GM10266 (cell line): ENCODE results near the gene ZNF70.

ENCODE experiments used
- DNase-seq: peaks from one replicate; pipeline ENCODE4 v3.0.0; 2012; ENCODE audit errors: extremely low spot score
- TF ChIP-seq, protein P1 (sequence below): IDR thresholded peaks from 2 replicates; pipeline ENCODE4 v1.5.1; 2012; ENCODE audit warnings: mild to moderate bottlenecking, low read depth; ENCODE audit not compliant: control insufficient read depth, insufficient read depth; ENCODE audit errors: missing control alignments

The ZNF70 gene

DNA sequence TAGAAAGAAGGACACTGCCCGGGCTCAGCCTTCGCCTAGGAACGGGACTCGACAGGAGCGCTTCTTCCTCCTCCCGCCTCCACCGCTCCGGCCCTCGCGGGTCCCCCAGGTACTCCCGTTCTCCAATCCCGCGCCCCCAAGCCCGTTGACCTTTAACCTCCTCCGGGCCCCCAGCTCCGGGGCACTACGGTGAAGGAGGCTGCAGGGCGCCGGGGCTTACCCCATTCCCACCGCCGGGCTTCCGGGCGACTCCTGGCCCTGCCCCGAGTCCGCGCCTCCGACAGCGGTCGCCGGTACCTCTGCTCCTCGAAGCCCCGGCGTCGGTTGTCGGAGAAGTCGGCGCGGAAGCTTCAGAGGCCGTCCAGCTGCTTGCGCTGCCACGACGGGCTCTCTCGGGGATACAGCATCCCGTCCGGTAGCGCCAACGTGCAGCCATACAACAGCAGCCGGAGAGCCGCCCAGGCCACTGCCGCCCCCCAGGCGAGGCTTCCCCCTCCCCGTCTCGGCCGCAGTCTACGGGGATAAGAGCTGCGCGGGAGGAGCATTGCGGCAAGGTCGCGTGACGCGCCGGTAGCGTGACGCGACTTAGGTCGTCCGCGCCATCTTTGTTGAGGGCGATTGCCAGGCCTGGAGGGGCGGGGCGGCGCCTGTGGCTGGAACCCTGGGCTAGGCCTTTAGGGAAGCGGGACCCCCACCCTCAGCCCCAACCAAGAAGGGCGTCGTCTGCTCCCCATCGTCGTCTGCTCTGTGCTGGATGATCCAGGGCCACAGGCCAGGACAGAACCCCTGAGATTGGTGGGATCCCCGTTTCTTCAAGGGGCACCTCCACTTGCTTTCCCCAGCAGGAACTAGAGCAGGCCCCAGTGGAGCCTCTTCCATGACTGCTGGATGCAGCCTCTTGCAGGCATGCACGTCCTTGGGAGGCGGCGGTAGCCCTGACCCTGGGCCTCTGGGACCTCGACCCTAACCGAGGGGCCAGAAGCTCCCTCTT is 33.8 kb downstream of the ZNF70 start:
- TF ChIP-seq, protein P1, sequence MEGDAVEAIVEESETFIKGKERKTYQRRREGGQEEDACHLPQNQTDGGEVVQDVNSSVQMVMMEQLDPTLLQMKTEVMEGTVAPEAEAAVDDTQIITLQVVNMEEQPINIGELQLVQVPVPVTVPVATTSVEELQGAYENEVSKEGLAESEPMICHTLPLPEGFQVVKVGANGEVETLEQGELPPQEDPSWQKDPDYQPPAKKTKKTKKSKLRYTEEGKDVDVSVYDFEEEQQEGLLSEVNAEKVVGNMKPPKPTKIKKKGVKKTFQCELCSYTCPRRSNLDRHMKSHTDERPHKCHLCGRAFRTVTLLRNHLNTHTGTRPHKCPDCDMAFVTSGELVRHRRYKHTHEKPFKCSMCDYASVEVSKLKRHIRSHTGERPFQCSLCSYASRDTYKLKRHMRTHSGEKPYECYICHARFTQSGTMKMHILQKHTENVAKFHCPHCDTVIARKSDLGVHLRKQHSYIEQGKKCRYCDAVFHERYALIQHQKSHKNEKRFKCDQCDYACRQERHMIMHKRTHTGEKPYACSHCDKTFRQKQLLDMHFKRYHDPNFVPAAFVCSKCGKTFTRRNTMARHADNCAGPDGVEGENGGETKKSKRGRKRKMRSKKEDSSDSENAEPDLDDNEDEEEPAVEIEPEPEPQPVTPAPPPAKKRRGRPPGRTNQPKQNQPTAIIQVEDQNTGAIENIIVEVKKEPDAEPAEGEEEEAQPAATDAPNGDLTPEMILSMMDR, result no peak
- DNase-seq, result peak; percentile 86

DNA sequence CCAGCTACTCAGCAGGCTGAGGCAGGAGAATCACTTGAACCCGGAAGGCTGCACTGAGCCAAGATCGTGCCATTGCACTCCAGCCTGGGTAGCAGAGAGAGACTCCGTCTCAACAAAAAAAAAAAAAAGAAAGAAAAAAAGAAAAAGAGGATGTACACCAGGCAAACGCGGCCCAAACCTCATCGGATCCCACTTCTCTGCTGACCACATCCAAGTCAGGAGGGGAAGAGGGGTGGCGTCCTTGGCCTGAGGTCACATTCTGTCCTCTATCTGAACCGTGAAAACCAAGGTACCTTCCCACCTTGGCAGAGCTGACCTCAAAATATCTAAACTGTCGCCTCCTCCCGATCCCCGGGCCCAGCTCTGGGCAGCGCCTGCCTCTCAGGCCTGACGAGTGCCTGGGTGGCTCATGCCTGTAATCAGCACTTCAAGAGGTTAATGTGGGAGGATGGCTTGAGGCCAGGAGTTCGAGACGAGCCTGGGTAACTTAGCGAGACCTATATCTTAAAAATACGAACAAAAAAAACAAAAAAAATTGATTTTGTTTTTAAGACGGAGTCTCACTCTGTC is 35.0 kb downstream of the ZNF70 start:
- DNase-seq, result no peak
- TF ChIP-seq, protein P1, result no peak

DNA sequence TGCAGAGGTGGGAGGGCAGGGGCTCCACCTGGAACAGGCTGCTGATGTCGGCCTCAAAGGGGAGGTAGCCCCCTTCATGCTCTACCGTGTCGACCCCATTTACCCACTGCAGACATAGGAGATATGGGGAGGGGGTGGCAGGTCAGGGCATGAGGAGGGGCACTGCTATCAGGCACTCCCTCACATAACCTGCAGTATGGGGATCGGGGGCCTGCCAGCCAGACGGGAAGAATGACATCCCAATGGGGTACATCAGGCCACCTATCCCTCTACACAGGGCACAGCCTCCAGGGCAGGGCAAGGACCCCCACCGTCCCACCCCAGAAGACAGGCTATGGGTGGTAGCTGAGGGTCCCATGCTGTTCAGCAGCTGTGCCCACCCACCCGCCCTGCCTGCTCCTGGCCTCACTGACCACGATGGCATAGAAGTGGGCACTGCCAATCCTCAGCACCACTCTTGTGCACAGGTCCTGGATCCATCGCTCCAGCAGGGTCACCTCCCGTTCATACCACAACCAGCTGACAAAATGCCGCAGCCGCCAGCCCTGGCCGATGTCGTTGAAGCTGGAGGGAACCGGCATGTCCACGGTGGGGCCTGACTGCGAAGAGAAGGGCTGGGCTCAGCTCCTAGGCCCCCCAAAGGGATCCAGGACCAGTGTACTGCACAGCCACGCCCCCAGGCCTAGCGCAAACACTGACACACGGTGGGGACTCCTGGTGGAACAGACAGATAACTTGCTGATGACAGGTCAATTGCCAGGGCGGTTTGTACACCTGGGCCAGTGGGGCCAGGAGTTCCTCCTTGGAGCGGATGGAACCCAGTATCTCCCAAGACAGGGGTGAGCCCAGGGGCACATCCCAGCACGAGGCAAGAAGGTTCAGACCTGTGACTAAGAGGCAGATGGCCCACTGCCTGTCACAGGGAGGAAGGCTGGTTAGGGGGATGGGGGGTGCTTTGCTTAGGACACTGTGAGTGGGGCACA is 36.0 kb downstream of the ZNF70 start:
- no peak for DNase-seq
- TF ChIP-seq, protein P1, result no peak

DNA sequence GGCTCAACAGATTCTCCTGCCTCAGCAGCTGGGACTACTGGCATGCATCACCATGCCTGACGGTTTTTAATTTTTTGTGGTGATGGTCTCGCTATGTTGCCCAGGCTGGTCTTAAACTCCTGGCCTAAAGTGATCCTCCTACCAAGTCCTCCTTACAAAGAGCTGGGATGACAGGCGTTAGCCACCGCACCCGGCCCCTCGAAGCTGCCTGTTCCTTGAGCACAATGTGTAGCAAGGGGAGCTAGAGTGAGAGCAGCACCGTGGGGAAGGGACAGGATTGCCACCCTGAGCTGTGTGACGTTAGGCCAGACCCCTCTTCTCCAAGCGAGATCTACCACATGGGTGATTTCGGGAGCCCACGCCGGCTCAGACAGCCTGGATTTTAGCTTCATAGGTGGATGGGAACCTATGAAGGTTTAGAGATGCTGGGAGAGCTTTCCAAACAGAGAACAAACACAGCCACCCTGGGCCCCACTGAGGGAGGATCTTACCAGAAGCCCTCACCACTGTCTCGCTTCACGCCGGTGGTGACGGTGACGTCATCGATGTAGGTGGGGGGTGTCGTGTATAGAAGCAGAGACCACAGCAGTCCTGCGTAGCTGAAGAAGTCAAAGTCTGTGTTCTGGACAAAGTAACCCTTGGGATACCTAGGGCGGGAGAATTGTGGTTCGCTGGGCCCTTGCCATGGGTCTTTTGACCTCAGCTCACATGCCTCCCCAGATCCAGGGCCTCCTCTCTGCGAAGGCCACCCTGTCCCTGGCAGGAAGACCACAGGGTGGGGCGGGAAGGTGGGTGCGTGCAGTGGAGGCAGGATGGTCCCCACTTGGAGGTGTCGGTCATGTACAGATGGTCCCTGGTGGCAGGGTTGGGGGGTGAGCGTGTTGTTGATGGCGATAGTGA is 37.0 kb downstream of the ZNF70 start:
- no peak for DNase-seq
- TF ChIP-seq, protein P1, result no peak

DNA sequence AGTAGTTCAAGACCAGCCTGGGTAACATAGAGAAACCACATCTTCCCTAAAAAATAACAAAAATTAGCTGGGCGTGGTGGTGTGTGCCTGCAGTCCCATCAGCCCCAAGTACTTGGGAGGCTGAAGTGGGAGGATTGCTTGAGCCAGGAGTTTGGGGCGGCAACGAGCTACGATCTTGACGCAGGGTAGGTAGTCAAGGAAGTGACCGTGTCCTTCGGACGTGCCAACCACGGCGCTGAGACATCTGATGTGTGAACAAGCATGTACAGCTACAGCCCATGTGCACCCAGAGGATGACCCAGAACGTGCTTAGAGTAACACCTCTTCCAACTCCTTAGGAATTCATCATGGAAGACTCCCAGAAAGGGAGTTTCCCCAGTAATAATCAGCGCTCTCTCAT is 38.7 kb downstream of the ZNF70 start:
- TF ChIP-seq, protein P1, result no peak
- no peak for DNase-seq

DNA sequence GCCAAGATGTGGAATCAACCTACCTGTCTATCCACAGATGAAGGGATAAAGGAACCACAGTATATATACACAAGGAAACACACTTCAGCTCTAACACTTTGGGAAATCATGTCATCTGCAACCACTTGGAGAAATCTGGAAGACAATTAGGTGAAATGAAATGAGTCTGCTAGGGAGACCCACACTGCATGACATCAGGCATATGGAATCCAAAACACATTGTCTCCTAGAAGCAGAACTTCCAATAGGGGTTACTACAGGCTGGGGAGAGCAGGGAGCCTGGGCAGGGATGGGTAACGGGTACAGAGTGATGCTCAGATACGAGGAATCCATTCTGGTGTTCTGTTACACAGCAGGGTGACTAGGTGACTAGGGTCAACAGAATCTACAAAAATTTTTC is 41.8 kb downstream of the ZNF70 start:
- TF ChIP-seq, protein P1, result no peak
- DNase-seq, result no peak
